Smooth muscle cell (in vitro differentiated cells): ENCODE measurements around the gene RHOT2. TPM values are rescaled to one million over a fixed set of nuclear protein-coding genes. Genes with fewer than 3 reads are reported as not detected.

Experiments used
- DNase-seq: peaks from one replicate; lab custom pipeline; 2025; ENCODE audit not compliant: unreplicated experiment; lab: John Stamatoyannopoulos, UW
- H2AFZ ChIP-seq: fragments of 200-600 bp; sonication (generic); 2 replicates; pipeline ENCODE4 v1.6.0; 2016; ENCODE audit warnings: antibody characterized with exemption, low read depth, mild to moderate bottlenecking
- H3F3A ChIP-seq: fragments of 200-600 bp; sonication (generic); 2 replicates; pipeline ENCODE4 v1.6.0; 2017; ENCODE audit warnings: antibody characterized with exemption, low read depth
- H3K27ac ChIP-seq: fragments of 200-600 bp; sonication (generic); 2 replicates; pipeline ENCODE4 v1.5.1; 2016; ENCODE audit warnings: low read depth, mild to moderate bottlenecking
- H3K27me3 ChIP-seq: fragments of 200-600 bp; sonication (generic); 2 replicates; pipeline ENCODE4 v1.6.1; 2016; ENCODE audit warnings: low read depth, mild to moderate bottlenecking
- H3K36me3 ChIP-seq: fragments of 200-600 bp; sonication (generic); 2 replicates; pipeline ENCODE4 v1.5.1; 2016; ENCODE audit warnings: low read depth
- H3K4me1 ChIP-seq: fragments of 200-600 bp; sonication (generic); 2 replicates; pipeline ENCODE4 v1.5.1; 2016; ENCODE audit warnings: low read depth
- H3K4me2 ChIP-seq: fragments of 200-600 bp; sonication (generic); 2 replicates; pipeline ENCODE4 v1.6.0; 2016; ENCODE audit warnings: mild to moderate bottlenecking
- H3K4me3 ChIP-seq: fragments of 200-600 bp; sonication (generic); 2 replicates; pipeline ENCODE4 v1.5.1; 2016; ENCODE audit warnings: mild to moderate bottlenecking
- H3K79me2 ChIP-seq: fragments of 200-600 bp; sonication (generic); 2 replicates; pipeline ENCODE4 v1.6.0; 2016; ENCODE audit warnings: low read depth, mild to moderate bottlenecking
- H3K9ac ChIP-seq: fragments of 200-600 bp; sonication (generic); 2 replicates; pipeline ENCODE4 v1.6.0; 2016; ENCODE audit warnings: low read depth
- H3K9me3 ChIP-seq: fragments of 200-600 bp; sonication (generic); replicated peaks from 2 replicates; pipeline ENCODE4 v1.5.1; 2016; ENCODE audit warnings: low read depth
- H4K20me1 ChIP-seq: fragments of 200-600 bp; sonication (generic); 2 replicates; pipeline ENCODE4 v1.6.0; 2016; ENCODE audit warnings: low read depth
- CTCF ChIP-seq: fragments of 200-600 bp; sonication (generic); IDR thresholded peaks from 2 replicates; pipeline ENCODE4 v1.5.1; 2017; ENCODE audit warnings: borderline replicate concordance, mild to moderate bottlenecking, antibody characterized with exemption; ENCODE audit not compliant: insufficient read depth, poor library complexity, severe bottlenecking
- WGBS: methylation state at CpG from one replicate; pipeline ENCODE4 v1.1.7; 2016; ENCODE audit warnings: low lambda C conversion rate; 5-methylcytosine and 5-hydroxymethylcytosine counted together
- polyA plus RNA-seq: library from polyadenylated mRNA; unstranded; fragments of >200 nt; fragmentation: Nextera tagmentation; extraction: Ambion mirVana; gene quantifications from 2 replicates; pipeline ENCODE4 v1.2.1, GENCODE V29; 2016
- total RNA-seq: library from RNA; depleted of rRNA; stranded (reverse); fragments of >200 nt; gene quantifications from 2 replicates; pipeline ENCODE4 v1.2.3, GENCODE V29; 2014

The RHOT2 gene
- total and polyA plus RNA-seq, 2 experiments from 2014 or later, result 41.4 to 148 TPM

DNA sequence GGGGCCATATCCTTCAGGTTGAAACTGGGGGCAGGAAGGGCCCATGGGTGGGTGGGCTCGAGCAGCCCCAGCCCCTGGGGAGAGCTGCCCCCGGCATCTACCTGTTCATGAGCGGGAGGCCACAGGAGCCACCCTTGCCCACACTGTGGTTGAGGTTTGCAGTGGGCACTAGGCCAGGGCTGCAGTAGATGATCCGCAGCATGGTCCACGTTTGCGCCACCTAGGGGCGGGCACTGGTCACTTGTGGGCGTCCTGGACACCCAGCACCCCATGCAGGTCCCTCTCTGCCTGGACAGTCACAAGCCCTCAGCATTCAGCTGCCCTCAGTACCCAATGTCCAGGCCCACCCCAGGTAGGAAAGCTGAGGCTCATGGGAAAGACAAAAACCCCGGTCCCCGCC, 18.0 kb downstream of the RHOT2 start:
- Histone ChIP-seq H3K79me2 (peaks cover 38% of the 10 kb centered on the region), H3K4me3 (no peak overlapping the region)
- DNase-seq, result no peak

GRCh38 chr16:686459-687260, 18.7 kb downstream of the RHOT2 start:
- Histone ChIP-seq H4K20me1 (peaks cover 20% of the 10 kb centered on the region), H3K4me1 (peaks cover 15% of the 10 kb centered on the region), H3K27me3 (peaks cover 6% of the 10 kb centered on the region), H3K4me3 (no peak overlapping the region), H3K79me2 (peaks cover 31% of the 10 kb centered on the region), H3K9ac (no peak overlapping the region), H3F3A (no peaks in the 10 kb centered on the region), H3K27ac (no peak overlapping the region), H2AFZ (no peak overlapping the region), H3K36me3 (no peaks in the 10 kb centered on the region), H3K4me2 (no peak overlapping the region), H3K9me3 (no peaks in the 10 kb centered on the region)
- no peak for DNase-seq
- 98% methylated on average over 51 of the region's 51 CpGs for WGBS
- no peak for TF ChIP-seq CTCF

More for the DNA sequence above, 18.0 kb downstream of the RHOT2 start:
- Histone ChIP-seq H3K4me1 (peaks cover 22% of the 10 kb centered on the region), H3K27ac (no peak overlapping the region), H3K4me2 (no peak overlapping the region), H2AFZ (no peak overlapping the region), H3K9ac (no peak overlapping the region), H3K36me3 (no peaks in the 10 kb centered on the region), H4K20me1 (peaks cover 27% of the 10 kb centered on the region), H3F3A (no peaks in the 10 kb centered on the region), H3K9me3 (no peaks in the 10 kb centered on the region), H3K27me3 (no peaks in the 10 kb centered on the region)
- TF ChIP-seq CTCF, result peak; percentile 34
- 80% methylated on average over 9 of the region's 10 CpGs for WGBS

GRCh38 chr16:687499-687898, 19.6 kb downstream of the RHOT2 start:
- WGBS, result 93% methylated on average over 18 of the region's 19 CpGs
- H3K9ac ChIP-seq, result no peak overlapping the region
- H3K79me2 ChIP-seq, result peaks cover 23% of the 10 kb centered on the region

More at GRCh38 chr16:687499-687898, 19.6 kb downstream of the RHOT2 start:
- no peak for DNase-seq
- no peaks in the 10 kb centered on the region for H3K36me3 ChIP-seq
- TF ChIP-seq CTCF, result no peak
- peaks cover 15% of the 10 kb centered on the region for H3K27me3 ChIP-seq
- no peak overlapping the region for H2AFZ ChIP-seq
- peaks cover 15% of the 10 kb centered on the region for H3K4me1 ChIP-seq
- H3F3A ChIP-seq, result no peaks in the 10 kb centered on the region
- no peak overlapping the region for H3K4me3 ChIP-seq
- no peaks in the 10 kb centered on the region for H3K9me3 ChIP-seq
- no peak overlapping the region for H3K27ac ChIP-seq
- H4K20me1 ChIP-seq, result peaks cover 11% of the 10 kb centered on the region
- no peak overlapping the region for H3K4me2 ChIP-seq
